Midbrain (tissue), 1 donor: ENCODE data around the gene TRAPPC3L.

ENCODE experiments used
- DNase-seq: peaks from one replicate; lab custom pipeline; 2025; lab: John Stamatoyannopoulos, UW

Gene TRAPPC3L

GRCh38 chr6:116557893-116558292 lies 12.4 kb upstream of the TRAPPC3L start:
- no peak for DNase-seq

- DNase-seq = no peak
Measured at GRCh38 chr6:116556814-116557415, 11.4 kb upstream of the TRAPPC3L start.

- DNase-seq = no peak
Measured at GRCh38 chr6:116556065-116556464, 10.6 kb upstream of the TRAPPC3L start.

GRCh38 chr6:116553451-116553850 lies 8.0 kb upstream of the TRAPPC3L start, which contains the start of gene CALHM4:
Gene CALHM4, plus strand, starts transcription at chr6:116553751. Its CDS starts 43 bp downstream, at chr6:116553794.
- DNase-seq = no peak

- no peak for DNase-seq
Measured at GRCh38 chr6:116550796-116551195, 5.3 kb upstream of the TRAPPC3L start.

GRCh38 chr6:116547358-116547757 lies 1.9 kb upstream of the TRAPPC3L start:
- DNase-seq = no peak

GRCh38 chr6:116543149-116543548 lies 2.3 kb downstream of the TRAPPC3L start:
- no peak for DNase-seq

GRCh38 chr6:116542426-116542825 lies 3.1 kb downstream of the TRAPPC3L start:
- DNase-seq = no peak

GRCh38 chr6:116536216-116536621 lies 9.3 kb downstream of the TRAPPC3L start:
- DNase-seq = peak; percentile 51

GRCh38 chr6:116535109-116535508 lies 10.4 kb downstream of the TRAPPC3L start:
- DNase-seq = no peak

GRCh38 chr6:116533233-116533957 lies 12.1 kb downstream of the TRAPPC3L start:
- DNase-seq = no peak

- DNase-seq = peak; percentile 54
Measured at GRCh38 chr6:116531675-116532570, 13.6 kb downstream of the TRAPPC3L start.

- DNase-seq = no peak
Measured at GRCh38 chr6:116530436-116530835, 15.0 kb downstream of the TRAPPC3L start.

- no peak for DNase-seq
Measured at GRCh38 chr6:116529466-116530290, 15.8 kb downstream of the TRAPPC3L start.

GRCh38 chr6:116528780-116529179 lies 16.7 kb downstream of the TRAPPC3L start:
- no peak for DNase-seq

- no peak for DNase-seq
Measured at GRCh38 chr6:116528133-116528532, 17.4 kb downstream of the TRAPPC3L start.

- DNase-seq = no peak
Measured at GRCh38 chr6:116524236-116524635, 21.2 kb downstream of the TRAPPC3L start.

GRCh38 chr6:116522896-116523295 lies 22.6 kb downstream of the TRAPPC3L start:
- no peak for DNase-seq

- no peak for DNase-seq
Measured at GRCh38 chr6:116518621-116519368, 26.7 kb downstream of the TRAPPC3L start.

GRCh38 chr6:116515141-116515540 lies 30.3 kb downstream of the TRAPPC3L start:
- DNase-seq = no peak

GRCh38 chr6:116514111-116514510 lies 31.4 kb downstream of the TRAPPC3L start:
- no peak for DNase-seq
